Measurements from ENCODE around the gene PHC1. TPM values are rescaled to one million over a fixed set of nuclear protein-coding genes. Genes with fewer than 3 reads are reported as not detected.

The PHC1 gene
- 13.2 and 13.8 TPM in 2 replicates for total RNA-seq

GRCh38 chr12:8914033-8914715 lies at the start of gene PHC1:
Gene PHC1 (plus strand): TSS chr12:8914509. CDS start chr12:8917678, 3,169 bp downstream.
- H3K4me3 ChIP-seq (ENCODE audit: low read depth, low read length) = peak within 1 kb of the TSS; percentile 76
- TF ChIP-seq CTCF (IDR thresholded peaks at IDR 0.05; ENCODE audit: insufficient read depth, low read depth, low read length) = peak; percentile 57
- DNase-seq (ENCODE audit: low read depth) = peak; percentile 77

- DNase-seq (ENCODE audit: low read depth) = no peak
- no peak overlapping the region for H3K4me3 ChIP-seq (ENCODE audit: low read depth, low read length)
- no peak for TF ChIP-seq CTCF (IDR thresholded peaks at IDR 0.05; ENCODE audit: insufficient read depth, low read depth, low read length)
These were observed 47.9 kb upstream of the PHC1 start for GRCh38 chr12:8866429-8866828.

- no peak for DNase-seq (ENCODE audit: low read depth)
- TF ChIP-seq CTCF (IDR thresholded peaks at IDR 0.05; ENCODE audit: insufficient read depth, low read depth, low read length) = no peak
- H3K4me3 ChIP-seq (ENCODE audit: low read depth, low read length) = no peak overlapping the region
These were observed 47.3 kb upstream of the PHC1 start for GRCh38 chr12:8867009-8867408.

DNA sequence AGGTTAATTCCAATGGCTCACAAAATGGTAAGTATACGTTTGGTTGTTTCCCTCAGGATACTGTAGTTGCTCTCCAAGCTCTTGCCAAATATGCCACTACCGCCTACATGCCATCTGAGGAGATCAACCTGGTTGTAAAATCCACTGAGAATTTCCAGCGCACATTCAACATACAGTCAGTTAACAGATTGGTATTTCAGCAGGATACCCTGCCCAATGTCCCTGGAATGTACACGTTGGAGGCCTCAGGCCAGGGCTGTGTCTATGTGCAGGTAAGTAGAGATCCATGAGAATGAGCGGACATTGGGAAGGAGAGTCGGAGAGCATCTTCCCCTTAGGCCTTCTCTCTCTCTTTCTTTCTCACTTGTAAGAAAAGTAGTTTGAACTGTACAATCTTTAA lies 46.5 kb upstream of the PHC1 start:
- H3K4me3 ChIP-seq (ENCODE audit: low read depth, low read length) = no peak overlapping the region
- DNase-seq (ENCODE audit: low read depth) = no peak
- TF ChIP-seq CTCF (IDR thresholded peaks at IDR 0.05; ENCODE audit: insufficient read depth, low read depth, low read length) = no peak

DNA sequence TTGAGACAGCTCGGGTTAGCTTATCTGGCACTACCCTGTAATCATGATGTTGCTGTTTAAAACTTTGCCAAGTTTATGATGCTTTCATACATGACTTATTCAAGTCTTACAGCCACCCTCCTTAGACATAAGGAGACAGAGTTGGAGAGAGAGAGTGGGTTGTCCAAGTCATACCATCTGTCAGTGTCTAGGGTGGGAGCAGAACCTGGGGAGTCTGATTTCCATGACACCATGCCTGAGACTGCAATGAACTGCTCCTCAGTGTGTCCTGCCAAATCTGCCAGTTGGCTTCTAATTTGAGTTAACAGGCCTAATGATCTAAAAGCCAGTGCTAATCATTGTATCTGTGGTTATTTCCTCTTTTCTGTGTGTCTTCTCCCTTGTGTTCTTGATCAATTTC lies 43.7 kb upstream of the PHC1 start:
- no peak for DNase-seq (ENCODE audit: low read depth)
- TF ChIP-seq CTCF (IDR thresholded peaks at IDR 0.05; ENCODE audit: insufficient read depth, low read depth, low read length) = no peak
- no peak overlapping the region for H3K4me3 ChIP-seq (ENCODE audit: low read depth, low read length)

GRCh38 chr12:8871068-8871467 lies 43.2 kb upstream of the PHC1 start:
- TF ChIP-seq CTCF (IDR thresholded peaks at IDR 0.05; ENCODE audit: insufficient read depth, low read depth, low read length) = no peak

DNA sequence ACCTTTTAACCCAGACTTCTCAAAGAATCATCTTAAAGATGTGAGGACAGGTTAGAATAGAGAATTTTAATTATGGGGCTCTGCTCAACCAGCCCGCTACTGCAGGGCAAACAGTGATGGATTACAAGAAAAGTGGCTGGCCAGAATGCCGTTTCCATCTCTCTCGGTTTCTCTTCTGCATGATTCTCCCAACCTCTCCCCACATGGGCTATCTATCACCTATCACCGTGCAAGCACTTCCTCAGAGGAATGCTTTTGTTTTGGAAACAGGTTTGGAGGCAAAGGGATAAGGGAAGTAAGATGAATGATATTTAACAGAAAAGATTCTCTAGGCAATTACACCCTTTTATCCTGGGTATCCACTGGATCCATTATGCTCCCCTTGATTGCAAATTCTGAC lies 37.4 kb upstream of the PHC1 start:
- no peak for TF ChIP-seq CTCF (IDR thresholded peaks at IDR 0.05; ENCODE audit: insufficient read depth, low read depth, low read length)
- DNase-seq (ENCODE audit: low read depth) = no peak
- H3K4me3 ChIP-seq (ENCODE audit: low read depth, low read length) = no peak overlapping the region

More at GRCh38 chr12:8871068-8871467, 43.2 kb upstream of the PHC1 start:
- no peak for DNase-seq (ENCODE audit: low read depth)
- H3K4me3 ChIP-seq (ENCODE audit: low read depth, low read length) = no peak overlapping the region
